Testis (tissue), 3 donors: Measurements from ENCODE around the gene ARHGDIB. TPM values are rescaled to one million over a fixed set of nuclear protein-coding genes. Genes with fewer than 3 reads are reported as not detected.
A peak's percentile ranks its signal among the peaks of the same experiment; 100 is the strongest.

Experiments used
- DNase-seq: peaks from one replicate; pipeline ENCODE4 v3.0.0-alpha.2; 2019
- H3K27ac ChIP-seq, 2 donors: fragments of 200-600 bp; sonication (generic); one replicate each; pipeline ENCODE4 v1.5.1; 2019
- H3K27me3 ChIP-seq: fragments of 200-600 bp; sonication (generic); one replicate; pipeline ENCODE4 v1.5.1; 2019
- H3K36me3 ChIP-seq: fragments of 200-600 bp; sonication (generic); one replicate; pipeline ENCODE4 v1.5.1; 2017; ENCODE audit warnings: low read depth; ENCODE audit errors: missing control alignments
- H3K4me1 ChIP-seq: fragments of 200-600 bp; sonication (generic); one replicate; pipeline ENCODE4 v1.5.1; 2019
- H3K4me3 ChIP-seq, 2 donors: fragments of 200-600 bp; sonication (generic); one replicate each; pipeline ENCODE4 v1.5.1; 2017 to 2019
- H3K9me3 ChIP-seq: fragments of 200-600 bp; sonication (generic); one replicate; pipeline ENCODE4 v1.5.1; 2017
- CTCF ChIP-seq, 3 experiments: fragments of 450-650 bp in 2 of 3; fragments of 200-600 bp in 1 of 3; sonication (generic) in 1 of 3; IDR thresholded peaks; one replicate each; pipeline ENCODE4 v1.5.1; 2016 to 2019; ENCODE audit warnings: antibody characterized with exemption in 3 of 3, mild to moderate bottlenecking in 2 of 3, moderate library complexity in 1 of 3
- POLR2A ChIP-seq: fragments of 450-650 bp; IDR thresholded peaks from one replicate; pipeline ENCODE4 v1.6.1; 2017; ENCODE audit warnings: antibody characterized with exemption, mild to moderate bottlenecking, moderate library complexity
- WGBS, 2 donors: methylation state at CpG; one replicate each; pipeline ENCODE4 v1.1.5; 2018; 5-methylcytosine and 5-hydroxymethylcytosine counted together
- intact Hi-C: fragments of 100-400 bp; cut with DNase I; formaldehyde crosslinking; loops from one replicate; pipeline ENCODE4 v1.15.1; 2023; ENCODE audit warnings: low total_unique reads
- polyA plus RNA-seq: library from polyadenylated mRNA; stranded (reverse); fragments of 350-450 nt; fragmentation: Illumina TruSeq; extraction: RNeasy Lipid Tissue Mini Kit (QIAGEN cat#74804); gene quantifications from one replicate; pipeline ENCODE4 v1.2.3, GENCODE V29; 2014; ENCODE audit warnings: low read depth, low replicate concordance; ENCODE audit not compliant: insufficient read depth
- total RNA-seq, 2 donors: library from RNA; depleted of rRNA; stranded (reverse); fragments of >200 nt; gene quantifications; one replicate each; pipeline ENCODE4 v1.2.3, GENCODE V29; 2016

Gene ARHGDIB
- total and polyA plus RNA-seq, 3 donors from 2014 or later = 20.2 to 66.3 (median 28.4) TPM

GRCh38 chr12:14959916-14960496 is 1.4 kb downstream of the ARHGDIB start:
- intact Hi-C loops = no loop called here
- Histone ChIP-seq H3K27me3 (no peaks in the 10 kb centered on the region), H3K36me3 (no peaks in the 10 kb centered on the region), H3K4me3 (peak overlapping the region in 1 of 2 donors; percentile 54), H3K4me1 (no peaks in the 10 kb centered on the region), H3K27ac (peak overlapping the region in 1 of 2 donors; percentile 82), H3K9me3 (no peaks in the 10 kb centered on the region)
- DNase-seq = no peak
- TF ChIP-seq CTCF (IDR thresholded peaks at IDR 0.05) = no peak
- TF ChIP-seq POLR2A = no peak
- 81 to 82% methylated on average over 4 of the region's 4 CpGs for WGBS, 2 donors

- Histone ChIP-seq H3K36me3 (no peaks in the 10 kb centered on the region), H3K9me3 (no peaks in the 10 kb centered on the region), H3K4me3 (no peak overlapping the region), H3K4me1 (no peaks in the 10 kb centered on the region), H3K27me3 (no peaks in the 10 kb centered on the region), H3K27ac (peak overlapping the region in 1 of 2 donors; percentile 82)
- DNase-seq = no peak
- 37 to 56% methylated on average over 3 of the region's 3 CpGs for WGBS, 2 donors
- intact Hi-C loops = no loop called here
- TF ChIP-seq CTCF (IDR thresholded peaks at IDR 0.05) = no peak
- no peak for TF ChIP-seq POLR2A
These were observed 1.9 kb downstream of the ARHGDIB start for GRCh38 chr12:14959463-14959862.

- H3K27ac ChIP-seq = peak overlapping the region; percentile 15 to 82
- no peaks in the 10 kb centered on the region for H3K4me1 ChIP-seq
- no peak overlapping the region for H3K4me3 ChIP-seq
- no peaks in the 10 kb centered on the region for H3K36me3 ChIP-seq
- intact Hi-C loops = no loop called here
- DNase-seq = no peak
- no peaks in the 10 kb centered on the region for H3K27me3 ChIP-seq
- TF ChIP-seq CTCF (IDR thresholded peaks at IDR 0.05) (no peak), POLR2A (no peak)
- 91 to 94% methylated on average over 10 of the region's 10 CpGs for WGBS, 2 donors
- H3K9me3 ChIP-seq = no peaks in the 10 kb centered on the region
These were observed 2.3 kb downstream of the ARHGDIB start for GRCh38 chr12:14959126-14959440.

GRCh38 chr12:14958361-14959125 is 2.9 kb downstream of the ARHGDIB start:
- no peaks in the 10 kb centered on the region for H3K27me3 ChIP-seq
- WGBS, 2 donors = 63 to 74% methylated on average over 11 of the region's 11 CpGs
- H3K4me3 ChIP-seq = no peak overlapping the region
- H3K4me1 ChIP-seq = no peaks in the 10 kb centered on the region
- H3K36me3 ChIP-seq = no peaks in the 10 kb centered on the region
- no peak for DNase-seq
- H3K9me3 ChIP-seq = no peaks in the 10 kb centered on the region
- H3K27ac ChIP-seq = peak overlapping the region; percentile 15 to 82
- intact Hi-C loops = no loop called here
- TF ChIP-seq CTCF (IDR thresholded peaks at IDR 0.05) = no peak
- no peak for TF ChIP-seq POLR2A
